GM12891 (cell line): ENCODE measurements around the gene RFC2.
A peak's percentile ranks its signal among the peaks of the same experiment; 100 is the strongest.

Experiments used
- PAX5 ChIP-seq: IDR thresholded peaks from 2 replicates; pipeline ENCODE4 v1.6.1; 2011; ENCODE audit warnings: low read length, moderate library complexity, mild to moderate bottlenecking; ENCODE audit not compliant: insufficient read depth, severe bottlenecking
- POLR2A ChIP-seq: IDR thresholded peaks from 2 replicates; pipeline ENCODE4 v1.6.1; 2011; ENCODE audit warnings: low read depth, low read length, control low read depth
- POLR2AphosphoS5 ChIP-seq: IDR thresholded peaks from 2 replicates; pipeline ENCODE4 v1.6.1; 2011; ENCODE audit warnings: low read depth, low read length, control low read depth
- POU2F2 ChIP-seq: IDR thresholded peaks from 2 replicates; pipeline ENCODE4 v1.6.1; 2011; ENCODE audit warnings: low read depth, mild to moderate bottlenecking, control low read depth, low read length, moderate library complexity
- SPI1 ChIP-seq: IDR thresholded peaks from 2 replicates; pipeline ENCODE4 v1.6.1; 2011; ENCODE audit warnings: low read depth, low read length, control low read depth
- TAF1 ChIP-seq: IDR thresholded peaks from 2 replicates; pipeline ENCODE4 v1.6.1; 2011; ENCODE audit warnings: low read depth, low read length, control low read depth

DNA sequence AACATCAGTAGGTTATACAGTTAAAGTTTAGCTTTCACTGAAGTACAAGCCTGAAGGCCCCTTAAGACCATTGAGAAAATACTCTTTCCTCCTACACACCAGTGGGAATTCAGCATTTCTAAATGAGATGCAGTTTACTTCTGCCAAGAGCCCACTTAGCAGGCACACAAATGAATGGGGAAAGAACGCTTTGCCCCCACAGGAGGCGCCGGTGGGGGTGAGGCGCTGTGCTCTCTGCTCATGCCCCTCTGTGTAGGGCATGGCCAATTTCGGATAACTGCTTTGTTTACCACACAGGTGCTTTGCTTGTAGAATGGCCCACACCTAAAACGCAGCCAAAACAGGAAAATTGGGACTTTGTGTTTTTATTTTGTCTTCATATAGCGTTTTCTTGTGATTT, 60.3 kb downstream of the RFC2 start:
- TF ChIP-seq POLR2A (no peak), SPI1 (no peak), POLR2AphosphoS5 (peak; percentile 62), TAF1 (no peak), PAX5 (no peak), POU2F2 (no peak)
